HG02759 (cell line): Measurements from ENCODE around the gene CDH13.
"Not testable (repeated sequence)": the region's sequence is repeated elsewhere in the genome, so short reads cannot be mapped to it uniquely, and the experiment has no call there.

ENCODE experiments used
- ATAC-seq: cut with Tn5 transposase; IDR thresholded peaks from one replicate; pipeline ENCODE4 v1.9.1; 2021; ENCODE audit warnings: mild to moderate bottlenecking, moderate library complexity; ENCODE audit not compliant: unreplicated experiment

CDH13 gene

GRCh38 chr16:82933933-82934332 lies 307.2 kb downstream of the CDH13 start:
- not testable (repeated sequence) for ATAC-seq

GRCh38 chr16:82935766-82936165 lies 309.0 kb downstream of the CDH13 start:
- no peak for ATAC-seq

GRCh38 chr16:82936941-82937551 lies 310.3 kb downstream of the CDH13 start:
- ATAC-seq = no peak

GRCh38 chr16:82937926-82938520 lies 311.3 kb downstream of the CDH13 start:
- no peak for ATAC-seq

- no peak for ATAC-seq
Observed at GRCh38 chr16:82943371-82943770, 316.6 kb downstream of the CDH13 start.

GRCh38 chr16:82945420-82946101 lies 318.8 kb downstream of the CDH13 start:
- no peak for ATAC-seq

- no peak for ATAC-seq
Observed at GRCh38 chr16:82947698-82948097, 320.9 kb downstream of the CDH13 start.

- no peak for ATAC-seq
Observed at GRCh38 chr16:82949016-82949415, 322.2 kb downstream of the CDH13 start.

GRCh38 chr16:82953517-82953916 lies 326.7 kb downstream of the CDH13 start:
- ATAC-seq = no peak

- no peak for ATAC-seq
Observed at GRCh38 chr16:82954224-82954929, 327.6 kb downstream of the CDH13 start.

GRCh38 chr16:82955741-82956348 lies 329.1 kb downstream of the CDH13 start:
- no peak for ATAC-seq

- no peak for ATAC-seq
Observed at GRCh38 chr16:82957212-82957611, 330.4 kb downstream of the CDH13 start.

- ATAC-seq = no peak
Observed at GRCh38 chr16:82960918-82961317, 334.1 kb downstream of the CDH13 start.

- no peak for ATAC-seq
Observed at GRCh38 chr16:82963653-82964052, 336.9 kb downstream of the CDH13 start.

GRCh38 chr16:82965808-82966207 lies 339.0 kb downstream of the CDH13 start:
- no peak for ATAC-seq

- ATAC-seq = no peak
Observed at GRCh38 chr16:82967424-82967823, 340.7 kb downstream of the CDH13 start.

- no peak for ATAC-seq
Observed at GRCh38 chr16:82971126-82971525, 344.4 kb downstream of the CDH13 start.

- ATAC-seq = no peak
Observed at GRCh38 chr16:82972331-82972919, 345.7 kb downstream of the CDH13 start.

- no peak for ATAC-seq
Observed at GRCh38 chr16:82979406-82980111, 352.8 kb downstream of the CDH13 start.

GRCh38 chr16:82980810-82981209 lies 354.0 kb downstream of the CDH13 start:
- ATAC-seq = no peak
